Testis (tissue), 3 donors: ENCODE data around the gene RAB7B. TPM values are rescaled to one million over a fixed set of nuclear protein-coding genes. Genes with fewer than 3 reads are reported as not detected.

ENCODE experiments used
- DNase-seq: peaks from one replicate; pipeline ENCODE4 v3.0.0-alpha.2; 2019
- H3K27ac ChIP-seq, 2 donors: fragments of 200-600 bp; sonication (generic); one replicate each; pipeline ENCODE4 v1.5.1; 2019
- H3K27me3 ChIP-seq: fragments of 200-600 bp; sonication (generic); one replicate; pipeline ENCODE4 v1.5.1; 2019
- H3K36me3 ChIP-seq: fragments of 200-600 bp; sonication (generic); one replicate; pipeline ENCODE4 v1.5.1; 2017; ENCODE audit warnings: low read depth; ENCODE audit errors: missing control alignments
- H3K4me1 ChIP-seq: fragments of 200-600 bp; sonication (generic); one replicate; pipeline ENCODE4 v1.5.1; 2019
- H3K4me3 ChIP-seq, 2 donors: fragments of 200-600 bp; sonication (generic); one replicate each; pipeline ENCODE4 v1.5.1; 2017 to 2019
- H3K9me3 ChIP-seq: fragments of 200-600 bp; sonication (generic); one replicate; pipeline ENCODE4 v1.5.1; 2017
- POLR2A ChIP-seq: fragments of 450-650 bp; IDR thresholded peaks from one replicate; pipeline ENCODE4 v1.6.1; 2017; ENCODE audit warnings: antibody characterized with exemption, mild to moderate bottlenecking, moderate library complexity
- WGBS, 2 donors: methylation state at CpG; one replicate each; pipeline ENCODE4 v1.1.5; 2018; 5-methylcytosine and 5-hydroxymethylcytosine counted together
- intact Hi-C: fragments of 100-400 bp; cut with DNase I; formaldehyde crosslinking; loops from one replicate; pipeline ENCODE4 v1.15.1; 2023; ENCODE audit warnings: low total_unique reads
- polyA plus RNA-seq: library from polyadenylated mRNA; stranded (reverse); fragments of 350-450 nt; fragmentation: Illumina TruSeq; extraction: RNeasy Lipid Tissue Mini Kit (QIAGEN cat#74804); gene quantifications from one replicate; pipeline ENCODE4 v1.2.3, GENCODE V29; 2014; ENCODE audit warnings: low read depth, low replicate concordance; ENCODE audit not compliant: insufficient read depth
- total RNA-seq, 2 donors: library from RNA; depleted of rRNA; stranded (reverse); fragments of >200 nt; gene quantifications; one replicate each; pipeline ENCODE4 v1.2.3, GENCODE V29; 2016
- TF ChIP-seq, protein P1 (sequence below), 3 experiments: fragments of 450-650 bp in 2 of 3; fragments of 200-600 bp in 1 of 3; sonication (generic) in 1 of 3; IDR thresholded peaks; one replicate each; pipeline ENCODE4 v1.5.1; 2016 to 2019; ENCODE audit warnings: antibody characterized with exemption in 3 of 3, mild to moderate bottlenecking in 2 of 3, moderate library complexity in 1 of 3

RAB7B gene
- total and polyA plus RNA-seq, 3 donors from 2014 or later, result 1.7 to 8.4 (median 6.2) TPM

DNA sequence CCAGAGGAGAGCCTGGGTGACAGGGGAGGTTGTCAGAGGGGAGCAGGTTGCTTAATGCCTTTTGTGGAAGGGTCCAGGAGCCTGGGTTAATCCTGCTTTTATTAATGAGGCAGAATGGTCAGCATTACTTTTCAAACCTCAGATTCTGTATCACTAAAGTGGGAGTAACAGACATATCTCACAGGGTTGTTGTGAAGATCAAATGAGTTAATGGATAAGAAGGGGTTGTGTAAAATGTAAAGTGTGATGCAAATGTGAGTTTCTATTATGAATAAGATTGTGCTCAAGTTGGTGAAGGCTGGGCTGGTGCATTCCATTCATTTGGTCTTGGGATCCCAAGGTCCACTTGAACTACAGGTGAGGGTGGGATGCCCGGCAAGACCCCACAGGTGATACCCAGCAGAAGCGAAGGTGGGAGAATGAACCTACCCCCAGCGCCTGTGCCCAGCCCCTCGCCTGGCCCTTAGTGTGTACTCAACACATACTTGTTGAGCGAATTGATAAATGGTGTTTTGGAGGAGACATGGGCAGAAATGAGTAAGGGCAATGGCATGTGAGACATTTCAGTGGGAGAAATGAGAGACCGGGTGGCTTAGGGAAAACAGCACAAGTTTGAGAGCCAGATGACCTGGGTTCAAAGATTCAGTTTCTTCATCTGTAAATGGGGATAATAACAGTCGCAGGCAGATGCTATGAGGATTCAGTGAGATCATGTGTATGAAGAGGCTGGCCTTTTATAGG, 66.2 kb downstream of the RAB7B start:
- H3K27me3 ChIP-seq, result no peaks in the 10 kb centered on the region
- WGBS, 2 donors, result 90 to 91% methylated on average over 7 of the region's 7 CpGs
- no peak overlapping the region for H3K27ac ChIP-seq
- no peak for DNase-seq
- H3K4me1 ChIP-seq, result no peaks in the 10 kb centered on the region
- intact Hi-C loops, result no loop called here
- no peaks in the 10 kb centered on the region for H3K9me3 ChIP-seq
- H3K36me3 ChIP-seq, result no peaks in the 10 kb centered on the region
- TF ChIP-seq, protein P1, sequence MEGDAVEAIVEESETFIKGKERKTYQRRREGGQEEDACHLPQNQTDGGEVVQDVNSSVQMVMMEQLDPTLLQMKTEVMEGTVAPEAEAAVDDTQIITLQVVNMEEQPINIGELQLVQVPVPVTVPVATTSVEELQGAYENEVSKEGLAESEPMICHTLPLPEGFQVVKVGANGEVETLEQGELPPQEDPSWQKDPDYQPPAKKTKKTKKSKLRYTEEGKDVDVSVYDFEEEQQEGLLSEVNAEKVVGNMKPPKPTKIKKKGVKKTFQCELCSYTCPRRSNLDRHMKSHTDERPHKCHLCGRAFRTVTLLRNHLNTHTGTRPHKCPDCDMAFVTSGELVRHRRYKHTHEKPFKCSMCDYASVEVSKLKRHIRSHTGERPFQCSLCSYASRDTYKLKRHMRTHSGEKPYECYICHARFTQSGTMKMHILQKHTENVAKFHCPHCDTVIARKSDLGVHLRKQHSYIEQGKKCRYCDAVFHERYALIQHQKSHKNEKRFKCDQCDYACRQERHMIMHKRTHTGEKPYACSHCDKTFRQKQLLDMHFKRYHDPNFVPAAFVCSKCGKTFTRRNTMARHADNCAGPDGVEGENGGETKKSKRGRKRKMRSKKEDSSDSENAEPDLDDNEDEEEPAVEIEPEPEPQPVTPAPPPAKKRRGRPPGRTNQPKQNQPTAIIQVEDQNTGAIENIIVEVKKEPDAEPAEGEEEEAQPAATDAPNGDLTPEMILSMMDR (IDR thresholded peaks at IDR 0.05), result no peak
- no peak for TF ChIP-seq POLR2A
- H3K4me3 ChIP-seq, result no peak overlapping the region

DNA sequence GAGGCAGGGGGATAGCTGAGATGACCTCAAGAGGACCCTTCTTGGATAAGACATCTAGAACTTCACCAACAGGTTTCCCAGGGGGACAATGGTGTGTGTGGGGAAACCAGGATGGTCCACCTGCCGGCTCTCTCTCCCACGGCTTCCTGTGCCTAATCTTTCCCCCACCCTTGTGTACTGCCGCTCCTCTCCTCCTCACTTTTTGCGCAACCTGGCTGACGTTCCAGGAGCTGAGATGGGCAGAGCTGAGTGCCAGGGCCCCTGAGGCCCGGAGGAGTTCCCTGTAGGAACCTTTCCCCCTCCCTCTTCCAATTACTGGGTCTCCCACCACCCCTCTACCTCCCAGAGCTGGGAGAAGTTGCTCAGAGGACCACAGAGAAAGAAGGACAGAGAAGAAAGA, 66.9 kb downstream of the RAB7B start:
- Histone ChIP-seq H3K36me3 (no peaks in the 10 kb centered on the region), H3K4me3 (no peak overlapping the region), H3K9me3 (no peaks in the 10 kb centered on the region), H3K4me1 (no peaks in the 10 kb centered on the region), H3K27me3 (no peaks in the 10 kb centered on the region), H3K27ac (no peak overlapping the region)
- no peak for TF ChIP-seq POLR2A
- TF ChIP-seq, protein P1 (IDR thresholded peaks at IDR 0.05), result no peak
- WGBS, 2 donors, result 77% methylated on average over 6 of the region's 6 CpGs
- intact Hi-C loops, result no loop called here
- DNase-seq, result no peak

DNA sequence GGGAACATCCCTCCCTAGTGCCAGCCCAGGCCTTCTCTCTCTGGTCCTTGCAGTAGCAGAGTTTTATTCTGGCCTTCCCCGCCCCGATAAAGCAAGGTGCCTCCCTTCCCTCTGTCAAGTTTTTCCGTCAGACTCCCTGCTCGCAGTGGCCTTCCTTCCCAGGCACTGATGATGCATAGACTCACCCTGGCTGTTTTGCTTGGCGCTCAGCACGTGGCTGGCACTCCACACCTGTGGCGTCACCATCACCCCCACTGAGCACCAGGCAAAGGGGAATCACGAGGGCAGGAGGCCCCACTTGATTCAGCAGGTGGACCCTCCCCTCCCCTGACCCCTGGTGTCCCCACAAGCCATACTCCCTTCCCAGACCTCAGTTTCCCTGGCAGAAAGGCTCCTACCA, 67.3 kb downstream of the RAB7B start:
- Histone ChIP-seq H3K4me3 (no peak overlapping the region), H3K27ac (no peak overlapping the region), H3K27me3 (no peaks in the 10 kb centered on the region), H3K4me1 (no peaks in the 10 kb centered on the region), H3K9me3 (no peaks in the 10 kb centered on the region), H3K36me3 (no peaks in the 10 kb centered on the region)
- intact Hi-C loops, result no loop called here
- DNase-seq, result no peak
- no peak for TF ChIP-seq POLR2A
- TF ChIP-seq, protein P1 (IDR thresholded peaks at IDR 0.05), result no peak
- 91 to 95% methylated on average over 7 to 8 of the region's 8 CpGs for WGBS, 2 donors

DNA sequence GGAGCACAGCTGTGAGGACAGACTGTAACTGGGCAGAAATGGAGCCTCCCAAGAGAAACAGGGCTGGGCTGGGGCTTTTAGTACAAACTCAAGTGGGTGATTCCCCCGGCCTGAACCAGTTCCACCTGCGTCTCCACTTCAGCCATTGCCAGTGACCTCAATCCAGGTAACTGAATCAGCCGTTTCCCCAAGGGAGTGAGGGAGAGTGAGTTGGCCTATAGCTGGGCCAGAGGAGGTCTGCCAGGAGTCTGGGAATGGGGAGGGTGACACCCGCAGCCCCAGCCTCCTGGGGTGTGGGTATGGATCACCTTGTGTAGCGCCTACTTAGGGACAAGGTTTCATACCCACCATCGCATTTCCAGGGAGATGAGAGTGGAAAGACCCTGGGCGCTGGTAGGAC, 68.4 kb downstream of the RAB7B start:
- Histone ChIP-seq H3K27ac (no peak overlapping the region), H3K9me3 (no peaks in the 10 kb centered on the region), H3K36me3 (no peaks in the 10 kb centered on the region), H3K4me3 (no peak overlapping the region), H3K4me1 (no peaks in the 10 kb centered on the region), H3K27me3 (no peaks in the 10 kb centered on the region)
- 90 to 95% methylated on average over 7 of the region's 7 CpGs for WGBS, 2 donors
- intact Hi-C loops, result no loop called here
- TF ChIP-seq, protein P1 (IDR thresholded peaks at IDR 0.05), result no peak
- no peak for TF ChIP-seq POLR2A
- DNase-seq, result no peak
